Activated T-cell treated with anti-CD3 and anti-CD28 coated beads, Interleukin-2, amount 50 U/mL, for 1 hour (primary cell): ENCODE measurements around the gene SEPTIN1.
A peak's percentile ranks its signal among the peaks of the same experiment; 100 is the strongest.

ENCODE experiments used
- DNase-seq: peaks from one replicate; pipeline ENCODE4 v3.0.0-alpha.2; 2020

SEPTIN1 gene

GRCh38 chr16:30374538-30374937, 7.8 kb downstream of the SEPTIN1 start, which contains the start of gene MYL11:
Gene MYL11, plus strand, starts transcription at chr16:30374802. Its CDS starts 56 bp downstream, at chr16:30374858.
- no peak for DNase-seq

DNA sequence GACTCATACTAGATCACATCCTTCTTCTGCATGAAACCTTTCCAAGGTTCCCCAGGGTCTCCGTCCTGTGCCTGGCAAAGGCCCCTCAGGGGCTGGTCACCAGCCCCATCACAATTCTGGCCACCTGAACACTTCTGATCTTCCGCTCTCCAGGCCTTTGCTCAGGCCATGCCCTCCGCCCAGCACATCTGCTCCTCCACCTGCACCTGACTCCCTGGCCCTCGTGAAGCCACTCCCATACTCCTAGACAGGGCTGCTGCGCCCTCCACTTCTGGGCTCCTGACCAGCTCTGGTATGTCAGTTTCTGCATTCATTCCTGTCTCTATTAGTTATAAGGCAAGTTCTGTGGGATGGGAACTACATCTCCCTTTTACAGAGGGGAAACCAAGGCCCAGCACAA, 9.6 kb downstream of the SEPTIN1 start:
- no peak for DNase-seq

- DNase-seq: no peak
Measured at GRCh38 chr16:30372038-30372712, 10.2 kb downstream of the SEPTIN1 start.

DNA sequence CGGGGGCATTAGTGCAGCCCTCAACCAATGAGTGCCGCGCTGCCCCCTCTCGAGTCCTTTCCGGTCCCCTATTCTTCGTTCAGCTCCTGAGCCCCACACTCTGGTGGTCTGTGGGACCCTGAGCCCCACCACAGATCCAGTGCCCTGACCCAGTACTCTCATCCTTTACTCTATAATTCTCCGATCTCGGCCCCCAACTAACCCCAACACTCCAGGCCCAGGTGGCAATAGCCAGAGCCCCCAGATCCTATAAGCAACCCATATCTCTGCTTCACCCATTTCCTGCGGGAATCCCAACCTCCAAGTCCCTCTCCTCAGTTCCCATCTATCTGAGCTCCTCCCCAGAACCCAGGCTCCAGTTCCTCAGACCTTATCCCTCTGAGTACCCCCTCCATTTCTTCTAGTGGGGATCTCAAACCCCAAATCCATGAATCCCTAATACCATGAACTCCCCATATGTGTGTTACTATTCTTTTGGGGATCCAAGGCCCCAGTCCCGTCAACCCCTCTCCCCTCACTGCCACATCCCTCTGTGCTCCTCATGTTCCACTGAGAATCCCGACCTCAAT, 11.0 kb downstream of the SEPTIN1 start:
- no peak for DNase-seq

DNA sequence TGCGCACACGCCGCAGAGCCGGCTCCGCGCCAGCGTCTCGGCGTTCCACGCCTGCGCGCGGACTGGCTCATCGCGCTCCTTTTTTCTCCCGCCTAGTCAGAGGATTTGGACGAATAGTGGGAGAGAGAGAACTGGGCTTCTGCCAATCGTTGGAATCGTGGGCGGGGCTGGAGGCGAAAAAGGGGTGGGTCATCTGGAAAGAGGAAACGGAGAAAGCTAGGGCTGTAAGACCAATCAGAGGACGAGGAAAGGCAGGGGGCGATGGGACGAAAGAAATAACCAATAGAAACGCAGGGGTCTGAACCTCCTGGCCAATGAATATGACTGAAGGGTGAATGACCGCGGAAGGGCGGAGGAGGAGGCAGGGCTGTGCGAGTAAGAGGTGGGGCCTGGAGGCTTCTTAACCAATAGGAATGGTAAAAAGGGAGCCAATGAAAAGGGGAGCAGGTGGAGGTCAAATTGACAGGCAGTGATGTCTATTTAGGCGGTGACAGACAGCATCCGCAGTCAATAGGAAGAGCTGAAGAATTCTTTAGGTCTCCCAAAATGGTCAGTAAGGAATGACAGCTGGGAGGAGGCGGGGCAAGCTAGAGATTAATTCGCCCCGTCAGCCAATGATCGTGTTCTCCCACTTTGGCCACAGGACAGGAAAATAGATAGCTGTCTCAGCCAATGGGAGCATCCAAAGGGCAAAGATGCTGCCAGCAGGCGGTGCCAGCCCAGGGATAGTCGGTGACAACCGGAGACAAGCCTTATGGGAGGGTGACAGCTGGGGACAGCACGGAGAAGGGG, 11.7 kb downstream of the SEPTIN1 start, which contains the start of gene TBC1D10B:
Gene TBC1D10B, minus strand, starts transcription at position 39 of the 792 bp plus-strand sequence. CDS start 311 bp downstream, outside the sequence.
- DNase-seq: peak; percentile 98

DNA sequence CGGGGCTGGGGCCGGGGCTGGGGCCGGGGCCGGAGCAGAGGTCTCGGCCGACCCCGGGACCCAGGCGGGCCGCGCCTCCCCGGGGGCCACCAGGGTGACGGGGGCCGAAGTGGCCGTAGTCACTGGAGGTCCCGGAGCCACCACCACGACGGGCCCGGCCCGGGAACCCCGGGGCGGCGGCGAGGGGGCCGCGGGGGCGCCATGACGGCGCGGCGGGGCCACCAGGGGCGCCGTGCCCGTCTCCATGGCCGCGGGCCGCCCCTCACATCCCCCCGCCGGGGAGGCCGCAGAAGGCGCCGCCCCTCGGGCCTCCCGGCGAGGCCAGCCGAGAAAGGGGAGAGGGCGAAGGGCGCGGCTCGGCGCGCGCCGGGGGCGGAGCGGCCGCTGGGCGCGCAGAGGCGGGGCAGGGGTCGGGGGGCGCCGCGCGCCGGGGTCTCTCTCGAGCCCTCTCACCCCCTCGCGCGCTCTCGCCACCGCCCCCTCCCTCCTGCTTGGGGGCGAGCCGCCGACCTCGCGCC, 12.4 kb downstream of the SEPTIN1 start:
- DNase-seq: peak; percentile 41

DNA sequence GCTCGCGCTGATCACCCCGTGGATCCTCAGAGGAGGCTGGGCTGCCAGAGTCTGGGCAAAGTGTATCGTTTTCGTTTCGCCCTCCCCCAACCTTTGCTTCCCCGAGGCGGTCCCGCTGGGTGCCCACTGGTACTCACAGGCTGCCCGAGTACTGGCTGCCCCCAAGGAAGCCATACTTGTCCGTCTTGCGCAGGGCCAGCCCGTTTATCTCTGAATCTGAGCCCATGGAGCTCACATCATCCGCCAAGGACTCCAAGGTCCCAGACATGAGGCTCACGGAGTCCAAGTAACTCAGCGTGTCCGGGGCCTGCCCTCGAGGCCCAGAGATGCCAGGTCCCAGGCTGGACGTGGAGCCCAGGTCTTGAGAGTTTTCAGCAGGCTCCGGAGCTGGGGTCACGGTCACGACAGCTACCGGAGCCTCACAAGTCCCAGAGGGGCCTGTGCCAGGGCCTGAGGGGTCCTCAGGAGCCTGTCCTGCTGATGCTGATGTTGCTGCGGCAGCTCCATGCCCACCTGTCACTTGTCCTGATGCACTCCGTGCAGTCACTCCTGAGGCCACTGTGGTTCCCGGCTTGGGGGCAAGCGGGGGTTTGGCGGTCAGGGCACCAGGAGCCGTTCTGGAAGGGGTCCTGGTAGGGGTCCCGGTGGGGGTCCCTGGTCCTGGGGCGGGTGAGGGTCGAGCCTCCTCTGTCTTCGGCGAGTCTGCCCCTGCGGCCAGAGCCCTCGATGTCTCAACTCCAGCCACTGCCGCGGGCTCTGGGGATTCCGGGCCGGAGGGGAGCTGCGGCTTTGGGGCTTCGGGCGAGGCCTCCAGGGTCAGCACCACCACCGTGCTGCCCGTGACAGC, 13.0 kb downstream of the SEPTIN1 start:
- peak; percentile 38 for DNase-seq

- DNase-seq: no peak
Measured at GRCh38 chr16:30368792-30369090, 13.6 kb downstream of the SEPTIN1 start.

DNA sequence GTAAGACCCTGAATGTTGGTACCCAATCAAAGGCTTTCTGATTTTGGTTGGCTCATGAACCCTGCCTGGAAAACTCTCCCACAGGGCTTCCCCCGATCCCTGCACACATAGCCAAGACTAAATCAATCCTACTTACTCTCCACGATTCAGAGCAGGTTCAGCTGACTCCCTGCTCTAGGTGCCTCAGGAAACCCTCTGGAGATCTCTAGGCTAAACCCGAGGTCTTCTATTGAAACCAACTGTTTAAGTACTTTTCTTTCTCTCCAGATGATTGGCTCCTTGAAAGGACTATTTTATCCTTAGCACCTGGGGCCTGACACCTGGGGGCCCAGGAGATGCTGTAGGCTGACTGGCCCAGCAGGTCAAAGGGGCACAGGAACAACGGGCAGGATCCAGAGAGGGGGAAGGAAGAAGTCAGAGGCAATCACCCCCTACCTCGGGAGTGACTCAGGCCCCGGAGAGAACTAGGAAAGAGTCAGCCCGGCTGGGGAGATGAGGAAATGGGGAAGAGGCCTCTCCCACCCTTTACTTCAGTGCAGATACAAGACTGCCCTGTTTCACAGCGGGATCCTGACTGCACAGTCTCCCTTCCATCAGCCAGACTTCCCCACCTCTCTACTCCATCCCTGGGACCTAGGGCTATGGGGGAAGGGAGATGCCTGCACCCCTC, 14.1 kb downstream of the SEPTIN1 start:
- DNase-seq: no peak

GRCh38 chr16:30367349-30368009, 14.9 kb downstream of the SEPTIN1 start:
- no peak for DNase-seq

DNA sequence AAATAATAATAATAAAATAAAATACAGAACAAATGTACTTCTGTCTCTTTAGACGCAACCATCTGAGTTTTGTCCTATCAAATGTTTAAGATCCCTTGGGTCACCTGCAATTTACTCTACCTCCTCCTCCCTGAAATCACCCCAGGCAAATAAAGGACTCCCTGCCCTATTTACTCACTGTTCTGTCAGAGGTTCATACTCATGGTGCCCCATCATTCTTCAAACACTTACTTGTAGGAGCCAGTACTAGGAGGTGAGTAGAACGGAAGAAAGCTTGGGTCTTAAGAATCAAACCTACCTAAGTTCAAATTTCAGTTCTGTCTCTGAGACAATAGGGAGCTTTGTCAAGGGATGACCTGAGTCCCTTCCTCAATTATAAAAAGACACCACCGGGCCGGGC, 15.8 kb downstream of the SEPTIN1 start:
- no peak for DNase-seq

- no peak for DNase-seq
Measured at GRCh38 chr16:30365200-30365599, 17.2 kb downstream of the SEPTIN1 start.

GRCh38 chr16:30361180-30361579, 21.2 kb downstream of the SEPTIN1 start:
- no peak for DNase-seq

DNA sequence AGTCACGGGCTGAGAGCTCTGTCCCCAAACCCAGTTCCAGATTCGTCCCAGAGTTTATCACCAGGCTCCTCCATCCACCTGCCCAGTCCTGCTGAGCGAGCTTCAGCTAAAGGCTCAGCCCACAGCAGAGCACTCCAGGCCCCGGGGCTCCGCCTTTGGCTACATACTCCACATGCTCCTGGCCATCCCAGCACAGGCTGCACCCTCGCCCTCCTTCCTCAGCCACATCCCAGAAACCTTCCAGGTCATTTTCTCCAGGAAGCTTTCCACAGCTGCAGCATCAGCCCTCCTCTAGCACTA, 22.5 kb downstream of the SEPTIN1 start:
- no peak for DNase-seq

GRCh38 chr16:30358990-30359870, 23.1 kb downstream of the SEPTIN1 start:
- DNase-seq: no peak

GRCh38 chr16:30358577-30358936, 23.8 kb downstream of the SEPTIN1 start:
- no peak for DNase-seq

DNA sequence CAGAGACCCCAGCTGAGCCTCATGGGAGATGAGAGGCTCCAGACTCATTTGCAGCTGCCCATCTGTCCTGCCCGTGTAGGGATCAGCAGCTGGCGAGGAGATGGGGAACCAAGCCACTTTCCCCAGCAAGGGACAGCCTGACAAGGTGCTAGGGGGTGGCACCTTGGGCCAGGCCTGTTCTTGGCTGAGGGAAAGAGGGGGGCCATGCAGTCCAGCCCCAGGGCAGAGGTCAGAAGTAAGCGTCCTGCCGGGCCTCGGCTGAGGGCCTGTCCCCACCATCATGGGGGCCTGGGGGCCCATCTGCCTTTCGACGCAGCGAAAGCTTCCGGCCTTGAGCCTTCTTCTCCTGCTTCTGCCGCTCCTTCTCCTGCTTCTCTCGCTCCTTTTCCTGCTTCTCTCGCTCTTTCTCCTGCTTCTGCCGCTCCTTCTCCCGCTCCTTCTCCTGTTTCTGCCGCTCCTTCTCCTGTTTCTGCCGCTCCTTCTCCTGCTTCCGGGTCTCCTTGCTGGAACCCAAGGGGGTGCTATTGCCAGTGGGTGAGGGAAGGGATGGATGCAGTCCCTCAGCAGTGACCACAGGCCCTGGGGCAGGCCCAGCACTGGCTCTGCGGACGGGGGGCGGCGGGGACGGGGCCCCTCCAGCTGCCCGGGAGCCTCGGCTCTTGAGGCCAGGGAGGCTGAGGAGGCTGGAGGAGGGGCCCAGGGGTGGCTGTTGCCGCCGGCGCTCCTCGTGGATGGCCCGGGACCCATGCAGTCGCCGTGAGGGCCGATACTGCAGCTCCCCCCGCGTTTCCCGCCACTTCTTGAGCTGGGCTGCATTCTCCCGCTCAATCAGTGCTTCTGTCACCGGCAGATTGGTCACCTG, 24.4 kb downstream of the SEPTIN1 start:
- no peak for DNase-seq

DNA sequence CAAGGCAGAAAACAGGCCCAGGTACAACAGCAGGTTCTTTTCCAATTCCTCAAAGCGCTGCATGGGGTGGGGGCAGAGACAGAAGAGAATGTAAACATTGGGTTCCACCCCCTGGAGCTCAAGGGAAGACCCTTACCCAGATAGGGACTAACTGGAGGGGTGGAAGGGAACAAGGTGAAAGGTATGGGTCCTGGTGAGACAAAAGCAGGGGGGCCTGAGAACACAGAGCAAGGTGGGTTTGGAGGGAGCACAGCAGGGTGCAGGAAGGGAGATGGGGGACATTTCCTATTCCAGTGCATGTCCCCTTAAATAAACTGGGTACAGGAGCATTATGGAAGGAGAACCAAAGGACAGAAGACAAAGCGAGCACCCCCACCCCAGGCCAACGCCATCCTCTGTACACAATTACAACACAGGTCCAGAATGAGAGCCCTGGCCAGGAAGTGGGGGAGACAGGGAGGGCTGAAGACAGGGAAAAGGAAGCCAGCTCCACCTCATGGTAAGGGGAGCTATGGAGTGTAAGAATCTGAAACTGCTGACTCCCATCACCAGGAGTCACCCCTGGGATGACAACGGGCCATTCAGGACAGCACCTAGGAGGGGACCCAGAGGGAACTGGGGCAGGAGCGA, 25.2 kb downstream of the SEPTIN1 start:
- DNase-seq: no peak

DNA sequence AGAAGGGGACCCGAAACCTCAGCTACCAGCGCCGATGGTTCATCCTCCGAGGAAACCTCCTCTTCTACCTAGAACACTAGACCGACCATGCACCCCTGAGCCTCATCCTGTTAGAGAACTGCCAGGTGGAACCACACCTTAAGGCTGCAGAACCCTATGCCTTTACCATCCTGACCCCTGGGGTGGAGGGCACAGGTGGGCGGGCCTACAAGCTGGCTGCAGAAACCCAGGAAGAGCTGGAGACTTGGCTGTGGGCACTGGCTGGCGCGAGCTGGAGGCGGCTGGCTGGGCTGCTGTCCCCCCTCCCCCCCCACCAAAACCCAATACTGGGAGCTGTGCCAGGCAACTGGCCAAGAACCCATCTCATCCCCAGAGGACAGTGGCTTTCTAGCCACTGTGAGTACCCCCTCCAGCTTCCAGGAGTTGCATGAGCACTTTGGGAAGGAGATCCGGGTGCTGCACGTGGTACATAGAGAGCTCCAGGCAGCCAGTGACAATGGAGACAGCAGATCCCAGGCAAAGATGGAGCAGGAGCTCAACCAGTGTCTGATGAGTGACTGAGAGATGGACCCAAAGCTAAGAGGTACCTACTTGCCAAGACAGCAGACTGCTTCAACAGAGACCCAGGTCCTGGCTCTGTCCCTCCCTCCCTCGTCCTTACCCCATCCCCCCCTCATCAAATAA, 25.8 kb downstream of the SEPTIN1 start:
- no peak for DNase-seq
